Retina (tissue), 1 donor: ENCODE results near the gene BROX.

Source experiments
- DNase-seq: peaks from one replicate; pipeline ENCODE4 v3.0.0-alpha.2; 2016

The BROX gene

DNA sequence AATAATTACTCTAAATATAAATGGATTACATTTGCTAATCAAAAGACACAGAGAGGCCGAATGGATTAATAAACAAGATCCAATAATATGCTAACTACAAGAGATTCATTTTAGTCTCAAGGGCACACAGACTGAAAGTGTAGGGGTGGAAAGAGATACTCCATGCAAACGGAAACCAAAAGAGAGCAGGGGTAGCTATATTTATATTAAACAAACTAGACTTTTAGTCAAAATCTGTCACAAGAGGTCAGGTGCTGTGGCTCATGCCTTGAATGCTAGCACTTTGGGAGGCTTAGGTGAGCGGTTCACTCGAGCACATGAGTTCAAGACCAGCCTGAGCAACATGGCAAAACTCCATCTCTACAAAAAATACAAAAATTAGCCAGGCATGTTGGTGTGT is 68.9 kb downstream of the BROX start:
- DNase-seq: no peak

DNA sequence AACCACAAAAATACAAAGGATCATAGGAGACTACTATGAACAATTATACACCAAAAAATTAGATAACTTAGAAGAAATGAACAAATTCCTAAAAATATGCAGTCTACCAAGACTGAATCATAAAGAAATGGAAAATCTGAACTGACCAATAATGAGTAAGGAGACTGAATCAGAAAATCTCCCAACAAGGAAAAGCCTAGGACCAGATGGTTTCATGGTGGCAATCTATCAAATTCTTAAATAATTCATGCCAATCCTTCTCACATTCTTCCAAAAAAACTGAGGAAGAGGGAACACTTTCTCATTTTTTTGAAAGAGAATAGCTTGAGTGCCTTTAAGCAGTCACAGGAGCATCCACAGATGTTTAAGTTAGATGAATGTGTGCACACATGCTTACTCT is 70.7 kb downstream of the BROX start:
- no peak for DNase-seq

DNA sequence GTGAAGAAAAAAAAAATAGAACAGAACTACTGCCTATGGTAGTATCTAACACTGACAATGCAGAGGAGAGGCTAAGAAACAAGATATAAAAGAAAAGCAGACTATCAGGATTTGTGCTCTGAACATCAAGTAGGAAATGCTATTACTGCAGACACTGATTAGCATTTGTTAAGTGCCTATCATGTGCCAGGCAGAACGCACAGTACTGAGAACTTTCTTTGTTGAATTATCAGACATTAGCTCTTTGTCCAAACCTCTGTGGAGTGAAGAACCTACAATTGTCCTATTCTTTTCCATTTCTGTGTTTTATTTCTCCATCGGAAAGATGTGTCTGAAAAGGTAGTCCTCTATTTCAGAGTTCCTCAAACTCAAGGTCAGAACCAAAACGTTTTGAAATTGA is 72.0 kb downstream of the BROX start:
- no peak for DNase-seq
